Hepatocyte (in vitro differentiated cells): ENCODE results near the gene ZNRF4. TPM values are rescaled to one million over a fixed set of nuclear protein-coding genes. Genes with fewer than 3 reads are reported as not detected.

ENCODE experiments used
- DNase-seq: peaks from one replicate; pipeline ENCODE4 v3.0.0-alpha.2; 2016; ENCODE audit warnings: low spot score
- H2AFZ ChIP-seq: fragments of 200-600 bp; sonication (generic); 2 replicates; pipeline ENCODE4 v1.6.0; 2016; ENCODE audit warnings: antibody characterized with exemption, mild to moderate bottlenecking
- H3K27ac ChIP-seq: fragments of 200-600 bp; sonication (generic); 2 replicates; pipeline ENCODE4 v1.5.1; 2016; ENCODE audit warnings: mild to moderate bottlenecking
- H3K27me3 ChIP-seq: fragments of 200-600 bp; sonication (generic); 2 replicates; pipeline ENCODE4 v1.6.1; 2016
- H3K36me3 ChIP-seq: fragments of 200-600 bp; sonication (generic); replicated peaks from 2 replicates; pipeline ENCODE4 v1.5.1; 2016; ENCODE audit warnings: low read depth; ENCODE audit not compliant: insufficient read depth
- H3K4me1 ChIP-seq: fragments of 200-600 bp; sonication (generic); 2 replicates; pipeline ENCODE4 v1.5.1; 2016; ENCODE audit warnings: mild to moderate bottlenecking, moderate library complexity; ENCODE audit not compliant: insufficient read depth
- H3K4me2 ChIP-seq: fragments of 200-600 bp; sonication (generic); 2 replicates; pipeline ENCODE4 v1.6.0; 2016
- H3K4me3 ChIP-seq: fragments of 200-600 bp; sonication (generic); 2 replicates; pipeline ENCODE4 v1.5.1; 2016; ENCODE audit warnings: mild to moderate bottlenecking
- H3K79me2 ChIP-seq: fragments of 200-600 bp; sonication (generic); 2 replicates; pipeline ENCODE4 v1.6.0; 2017; ENCODE audit warnings: mild to moderate bottlenecking
- H3K9me2 ChIP-seq: fragments of 200-600 bp; sonication (generic); replicated peaks from 2 replicates; pipeline ENCODE4 v1.6.0; 2017; ENCODE audit warnings: mild to moderate bottlenecking; ENCODE audit not compliant: insufficient read depth
- H3K9me3 ChIP-seq: fragments of 200-600 bp; sonication (generic); 2 replicates; pipeline ENCODE4 v1.5.1; 2016; ENCODE audit warnings: low read depth, mild to moderate bottlenecking
- H4K20me1 ChIP-seq: fragments of 200-600 bp; sonication (generic); 2 replicates; pipeline ENCODE4 v1.6.0; 2016; ENCODE audit warnings: mild to moderate bottlenecking; ENCODE audit not compliant: insufficient read depth, poor library complexity, severe bottlenecking
- CTCF ChIP-seq: fragments of 200-600 bp; sonication (generic); IDR thresholded peaks from 2 replicates; pipeline ENCODE4 v1.5.1; 2016; ENCODE audit warnings: antibody characterized with exemption, mild to moderate bottlenecking; ENCODE audit not compliant: poor library complexity
- EZH2 ChIP-seq: fragments of 200-600 bp; sonication (generic); IDR thresholded peaks from 2 replicates; pipeline ENCODE4 v1.6.1; 2016; ENCODE audit warnings: antibody characterized with exemption, mild to moderate bottlenecking, borderline replicate concordance
- EZH2phosphoT487 ChIP-seq: fragments of 200-600 bp; sonication (generic); IDR thresholded peaks from one replicate; pipeline ENCODE4 v1.6.1; 2018; ENCODE audit warnings: antibody characterized with exemption, mild to moderate bottlenecking, low read depth, moderate library complexity; ENCODE audit not compliant: unreplicated experiment, severe bottlenecking
- WGBS: methylation state at CpG from one replicate; pipeline ENCODE4 v1.1.6; 2016; ENCODE audit warnings: low lambda C conversion rate; ENCODE audit errors: missing lambda C conversion rate; 5-methylcytosine and 5-hydroxymethylcytosine counted together
- polyA plus RNA-seq: library from polyadenylated mRNA; unstranded; fragments of >200 nt; fragmentation: Nextera tagmentation; extraction: Ambion mirVana; gene quantifications from 2 replicates; pipeline ENCODE4 v1.2.1, GENCODE V29; 2016
- total RNA-seq: library from RNA; depleted of rRNA; stranded (reverse); fragments of >200 nt; gene quantifications from 2 replicates; pipeline ENCODE4 v1.2.3, GENCODE V29; 2014

ZNRF4 gene
- total and polyA plus RNA-seq, 2 experiments from 2014 or later, result not detected

- WGBS, result 91% methylated on average over 4 of the region's 5 CpGs
- no peak overlapping the region for H2AFZ ChIP-seq
- no peaks in the 10 kb centered on the region for H3K9me3 ChIP-seq
- no peak overlapping the region for H3K27ac ChIP-seq
- no peak for DNase-seq
- no peaks in the 10 kb centered on the region for H3K9me2 ChIP-seq
- H3K79me2 ChIP-seq, result no peaks in the 10 kb centered on the region
- TF ChIP-seq CTCF (no peak), EZH2 (no peak), EZH2phosphoT487 (no peak)
- no peaks in the 10 kb centered on the region for H3K36me3 ChIP-seq
- H4K20me1 ChIP-seq, result no peaks in the 10 kb centered on the region
- no peaks in the 10 kb centered on the region for H3K4me1 ChIP-seq
- H3K4me2 ChIP-seq, result no peak overlapping the region
- no peak overlapping the region for H3K4me3 ChIP-seq
- peaks cover 5% of the 10 kb centered on the region for H3K27me3 ChIP-seq
Measured at GRCh38 chr19:5443723-5444122, 11.5 kb upstream of the ZNRF4 start.

GRCh38 chr19:5444431-5444830, 10.8 kb upstream of the ZNRF4 start:
- no peaks in the 10 kb centered on the region for H4K20me1 ChIP-seq
- no peak overlapping the region for H3K27ac ChIP-seq
- TF ChIP-seq CTCF, result no peak
- TF ChIP-seq EZH2phosphoT487, result no peak
- no peak for TF ChIP-seq EZH2
- WGBS, result 88% methylated on average over 5 of the region's 5 CpGs
- H3K4me2 ChIP-seq, result no peak overlapping the region
- H3K27me3 ChIP-seq, result peaks cover 5% of the 10 kb centered on the region
- H3K4me3 ChIP-seq, result no peak overlapping the region
- no peak overlapping the region for H2AFZ ChIP-seq
- H3K36me3 ChIP-seq, result no peaks in the 10 kb centered on the region
- no peaks in the 10 kb centered on the region for H3K4me1 ChIP-seq
- no peaks in the 10 kb centered on the region for H3K79me2 ChIP-seq
- no peaks in the 10 kb centered on the region for H3K9me2 ChIP-seq
- no peak for DNase-seq
- H3K9me3 ChIP-seq, result no peaks in the 10 kb centered on the region

GRCh38 chr19:5445071-5445470, 10.1 kb upstream of the ZNRF4 start:
- DNase-seq, result no peak

More at GRCh38 chr19:5445071-5445470, 10.1 kb upstream of the ZNRF4 start:
- Histone ChIP-seq H3K27me3 (peaks cover 5% of the 10 kb centered on the region), H2AFZ (no peak overlapping the region), H3K9me2 (no peaks in the 10 kb centered on the region), H3K36me3 (no peaks in the 10 kb centered on the region), H3K79me2 (no peaks in the 10 kb centered on the region), H4K20me1 (no peaks in the 10 kb centered on the region), H3K4me3 (no peak overlapping the region), H3K4me1 (no peaks in the 10 kb centered on the region), H3K27ac (no peak overlapping the region), H3K4me2 (no peak overlapping the region), H3K9me3 (no peaks in the 10 kb centered on the region)
- WGBS, result 69% methylated on average over 2 of the region's 2 CpGs
- TF ChIP-seq EZH2 (no peak), EZH2phosphoT487 (no peak), CTCF (no peak)
